PC-9 (cell line): ENCODE measurements around the gene PAQR6.

Experiments used
- EZH2 ChIP-seq: fragments of 200-600 bp; sonication (generic); IDR thresholded peaks from 2 replicates; pipeline ENCODE4 v1.8.0; 2017; ENCODE audit warnings: antibody characterized with exemption, low read depth
- TF ChIP-seq, protein P1 (sequence below): fragments of 200-600 bp; sonication (generic); conservative IDR thresholded peaks from 2 replicates; pipeline ENCODE4 v1.6.1; 2017; ENCODE audit warnings: mixed run types, antibody characterized with exemption, mild to moderate bottlenecking, moderate library complexity

DNA sequence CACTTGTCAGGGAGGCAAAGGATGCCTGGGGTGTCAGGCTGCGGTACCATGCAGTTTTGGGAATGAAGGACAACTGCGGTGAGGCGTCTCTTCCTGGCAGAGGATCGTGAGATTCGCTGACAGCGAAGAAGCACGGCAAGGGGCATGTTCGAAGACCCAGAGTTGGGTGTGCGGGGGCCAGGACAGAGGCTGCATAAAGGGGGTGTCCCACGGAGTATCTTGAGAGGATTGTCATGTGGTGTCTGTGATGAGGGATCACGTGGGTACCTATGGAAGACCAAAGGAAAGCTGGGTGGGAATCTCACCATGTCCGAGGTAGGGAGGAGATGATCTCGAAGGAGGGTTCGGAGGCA is 53.6 kb downstream of the PAQR6 start:
- TF ChIP-seq EZH2 = no peak
- TF ChIP-seq, protein P1, sequence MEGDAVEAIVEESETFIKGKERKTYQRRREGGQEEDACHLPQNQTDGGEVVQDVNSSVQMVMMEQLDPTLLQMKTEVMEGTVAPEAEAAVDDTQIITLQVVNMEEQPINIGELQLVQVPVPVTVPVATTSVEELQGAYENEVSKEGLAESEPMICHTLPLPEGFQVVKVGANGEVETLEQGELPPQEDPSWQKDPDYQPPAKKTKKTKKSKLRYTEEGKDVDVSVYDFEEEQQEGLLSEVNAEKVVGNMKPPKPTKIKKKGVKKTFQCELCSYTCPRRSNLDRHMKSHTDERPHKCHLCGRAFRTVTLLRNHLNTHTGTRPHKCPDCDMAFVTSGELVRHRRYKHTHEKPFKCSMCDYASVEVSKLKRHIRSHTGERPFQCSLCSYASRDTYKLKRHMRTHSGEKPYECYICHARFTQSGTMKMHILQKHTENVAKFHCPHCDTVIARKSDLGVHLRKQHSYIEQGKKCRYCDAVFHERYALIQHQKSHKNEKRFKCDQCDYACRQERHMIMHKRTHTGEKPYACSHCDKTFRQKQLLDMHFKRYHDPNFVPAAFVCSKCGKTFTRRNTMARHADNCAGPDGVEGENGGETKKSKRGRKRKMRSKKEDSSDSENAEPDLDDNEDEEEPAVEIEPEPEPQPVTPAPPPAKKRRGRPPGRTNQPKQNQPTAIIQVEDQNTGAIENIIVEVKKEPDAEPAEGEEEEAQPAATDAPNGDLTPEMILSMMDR = no peak
